NCI-H774 (cell line): Measurements from ENCODE around the gene FAM83C.

Experiments
- DNase-seq: peaks from one replicate; lab custom pipeline; 2025; lab: John Stamatoyannopoulos, UW

FAM83C gene

DNA sequence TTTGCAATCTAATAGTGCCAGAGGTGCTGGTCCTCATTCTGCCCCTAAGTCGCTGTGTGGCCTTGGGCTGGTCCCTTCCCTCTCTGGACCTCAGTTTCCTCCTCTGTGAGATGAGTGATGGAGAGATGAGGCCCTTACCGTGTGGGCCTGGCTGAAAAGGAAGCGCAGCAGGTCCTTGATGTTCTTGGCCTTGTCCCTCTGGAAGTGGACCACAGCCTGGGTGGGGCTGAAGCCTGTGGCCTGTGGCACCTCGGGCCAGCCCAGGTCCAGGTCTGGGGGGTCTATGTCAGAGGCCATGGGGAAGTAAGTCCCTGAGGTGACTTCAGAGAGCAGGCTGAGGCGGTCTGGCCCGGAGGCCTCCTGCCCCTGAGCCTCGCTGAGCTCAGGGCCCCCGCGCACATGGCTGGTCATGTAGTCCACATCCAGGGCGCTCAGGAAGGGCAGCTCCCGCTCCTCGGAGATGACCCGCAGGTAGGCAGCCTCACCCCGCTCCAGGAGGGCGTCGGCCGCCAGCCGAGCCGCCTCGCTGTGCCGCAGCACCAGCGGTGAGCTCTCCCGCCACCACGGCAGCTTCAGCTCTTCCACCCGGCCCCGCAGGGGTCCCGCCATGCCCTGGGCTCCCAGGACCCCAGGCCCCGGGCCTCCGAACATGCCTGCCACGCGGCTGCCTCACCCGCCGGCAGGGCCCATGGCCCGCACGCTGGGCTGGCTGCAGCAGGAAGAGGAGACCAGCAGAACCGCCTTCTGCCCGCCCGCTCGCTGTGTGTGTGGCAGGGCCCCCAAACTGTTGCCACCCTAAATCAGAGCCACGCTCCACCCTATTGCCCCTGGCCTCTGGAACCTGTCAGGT lies at the start of gene FAM83C:
Gene FAM83C, minus strand, starts transcription at position 772 of the 850 bp plus-strand sequence. Its CDS starts 121 bp downstream, at position 651.
- no peak for DNase-seq

DNA sequence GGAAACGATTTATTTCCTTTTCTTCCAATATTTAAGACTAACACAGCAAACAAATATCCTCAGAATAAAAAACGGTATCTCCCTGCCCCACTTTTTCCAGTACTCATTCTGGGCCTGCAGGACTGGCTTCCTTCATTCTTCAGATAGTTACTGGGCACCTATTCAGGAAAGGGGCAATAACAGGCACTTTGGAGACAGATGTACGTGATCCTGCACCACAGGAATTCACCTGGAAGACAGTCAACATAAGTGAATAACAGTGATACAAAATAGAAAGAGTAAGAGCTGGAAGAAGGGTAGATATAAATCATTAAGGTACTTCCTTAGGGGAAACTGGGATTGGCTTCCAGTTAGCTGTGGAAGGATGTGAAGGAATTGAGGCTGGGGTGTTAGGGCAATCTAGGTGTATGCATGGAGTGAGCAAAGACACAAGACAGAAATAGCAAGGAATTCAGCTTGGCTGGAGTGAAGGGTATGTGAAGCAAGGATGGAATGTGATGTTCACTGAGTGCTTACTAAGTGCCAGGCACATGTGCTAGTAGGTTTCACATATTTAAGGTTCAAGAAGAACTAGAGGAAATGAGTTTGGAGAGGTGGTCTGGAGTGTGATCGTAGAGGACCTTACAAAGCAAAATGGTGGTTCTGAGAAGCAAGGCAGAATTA lies 49.3 kb upstream of the FAM83C start:
- DNase-seq = no peak

DNA sequence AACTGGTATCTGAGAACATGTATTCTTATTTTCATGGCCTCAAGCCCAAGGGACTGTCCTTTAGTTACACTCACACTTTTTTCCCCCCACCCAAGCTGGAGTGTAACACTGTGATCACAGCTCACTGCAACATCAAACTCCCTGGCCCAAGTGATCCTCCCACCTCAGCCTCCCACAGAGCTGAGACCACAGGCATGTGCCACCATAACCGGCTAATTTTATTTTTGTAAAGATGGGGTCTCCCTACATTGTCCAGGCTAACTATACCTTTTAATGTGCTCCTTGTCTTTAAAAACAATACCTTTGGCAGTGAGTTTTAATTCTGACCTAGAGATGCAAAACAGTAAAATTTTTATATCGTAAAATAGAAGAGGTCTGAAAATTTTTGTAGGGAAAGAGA lies 48.2 kb upstream of the FAM83C start:
- no peak for DNase-seq

DNA sequence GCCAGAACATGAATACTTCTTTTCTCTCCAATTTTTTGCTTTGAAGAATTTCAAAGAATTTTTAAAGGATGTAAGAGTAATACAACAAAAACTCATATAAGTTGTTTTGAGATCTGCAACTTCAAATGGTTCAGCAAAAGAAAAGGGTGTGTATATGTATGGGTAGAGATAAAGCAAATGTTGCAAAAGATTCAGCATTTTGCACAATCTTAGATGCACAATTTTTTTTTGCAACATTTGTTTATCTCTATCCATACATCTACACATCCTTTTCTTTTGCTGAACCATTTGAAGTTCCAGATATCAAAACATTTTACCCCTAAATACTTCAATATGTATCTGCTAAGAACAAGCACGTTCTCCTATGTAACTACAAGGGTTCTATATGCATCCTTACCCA lies 47.4 kb upstream of the FAM83C start:
- no peak for DNase-seq

DNA sequence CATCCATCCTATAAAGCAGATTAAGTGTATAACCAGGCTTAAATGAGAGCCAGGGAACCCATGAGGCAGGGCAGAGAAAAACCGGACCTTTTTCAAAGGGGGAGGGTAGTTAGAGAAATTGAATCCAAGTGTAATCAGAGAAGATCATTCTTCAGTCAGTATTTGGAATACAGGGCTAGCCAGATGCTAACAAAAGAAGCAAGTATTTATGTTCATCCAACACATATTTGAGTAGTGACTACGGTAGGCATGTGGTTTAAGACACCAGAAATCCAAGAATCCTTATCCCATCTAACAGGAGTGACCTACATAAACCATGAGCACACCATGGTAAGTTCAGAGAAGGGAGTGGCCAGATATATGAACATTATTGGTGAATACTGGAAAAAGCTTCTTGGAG lies 46.8 kb upstream of the FAM83C start:
- no peak for DNase-seq

DNA sequence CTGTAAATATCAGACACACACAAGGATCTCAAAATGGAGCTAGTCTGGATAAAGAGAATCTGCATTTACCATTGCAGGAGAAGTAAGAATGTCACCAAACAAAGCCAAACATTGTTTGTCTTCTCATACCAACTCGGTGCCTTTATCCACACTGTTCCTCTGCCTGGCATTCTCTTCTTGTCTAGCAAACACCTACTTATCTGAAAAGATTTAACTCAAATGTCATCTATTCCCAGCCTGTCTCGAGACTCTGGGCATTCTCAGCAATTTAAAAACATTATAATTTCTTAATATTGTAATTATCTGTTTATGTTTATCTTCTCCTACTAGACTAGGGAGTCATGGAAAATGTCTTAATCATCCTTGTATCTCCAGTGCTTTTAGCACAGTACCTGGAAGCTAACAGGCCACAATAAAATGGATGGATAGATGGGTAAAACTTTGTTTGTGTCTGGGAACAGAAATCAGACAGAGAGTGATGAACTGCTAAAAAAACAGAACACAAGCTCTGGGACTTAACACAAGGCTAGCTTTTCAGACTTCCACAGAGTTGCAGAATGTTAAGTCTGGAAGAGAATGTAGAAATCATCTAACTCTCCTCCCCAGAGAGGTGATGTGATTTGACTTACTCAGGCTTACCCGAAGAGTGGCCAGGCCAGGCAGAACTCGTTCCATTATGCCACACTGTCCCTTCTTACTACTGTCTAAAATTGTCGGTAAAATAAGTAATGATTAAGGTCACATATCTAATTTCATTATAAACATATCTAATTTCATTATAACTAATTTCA lies 42.3 kb upstream of the FAM83C start:
- DNase-seq = no peak

DNA sequence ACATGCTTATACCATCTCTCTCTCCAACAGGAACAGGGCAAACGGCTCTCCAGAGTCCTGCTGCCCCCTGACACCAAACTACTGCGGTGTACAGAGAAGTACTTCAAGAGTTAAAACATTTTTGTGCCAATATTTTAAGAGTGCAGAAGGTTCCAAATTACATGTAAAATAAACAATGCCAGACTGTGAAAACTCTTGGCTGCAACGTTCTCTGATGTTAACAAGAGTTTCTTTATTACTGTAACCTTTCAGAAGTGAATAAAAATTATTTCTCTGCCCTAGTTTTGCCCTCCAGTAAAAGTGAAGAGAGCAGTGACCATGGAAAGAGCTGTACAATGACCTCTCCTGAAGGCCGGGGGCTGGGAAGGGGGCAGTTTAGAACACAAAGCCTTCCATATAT lies 41.4 kb upstream of the FAM83C start:
- DNase-seq = no peak

DNA sequence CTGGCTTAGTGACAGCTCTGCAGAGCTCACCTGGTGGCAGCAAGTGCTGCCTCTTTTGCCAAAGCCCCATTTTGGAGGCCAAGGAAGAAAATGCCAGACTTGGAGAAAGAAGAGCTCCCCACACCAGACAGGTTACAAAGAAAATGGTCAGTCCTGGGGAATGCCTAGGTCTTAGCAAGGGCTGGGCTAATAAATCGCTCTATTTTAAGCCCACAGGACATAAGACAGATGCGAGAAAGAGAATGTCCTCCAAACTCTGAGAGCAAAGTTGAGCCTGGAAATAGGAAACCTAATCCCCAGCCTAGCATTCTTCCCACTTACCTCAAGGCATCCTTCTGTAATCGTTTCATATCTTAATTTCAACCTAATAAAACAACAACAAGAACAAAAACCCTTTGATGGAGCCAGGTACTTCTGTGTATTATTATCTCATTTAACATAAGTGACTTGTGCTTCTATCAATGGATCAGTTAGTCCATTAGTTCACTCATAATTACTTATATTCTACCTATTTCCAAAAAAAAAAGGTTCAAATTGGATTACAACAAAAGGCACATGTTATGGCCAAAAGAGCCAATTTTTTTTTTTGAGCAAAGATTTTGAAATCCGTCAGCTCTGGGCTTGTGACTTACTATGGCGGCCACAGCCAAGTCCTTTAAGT lies 40.4 kb upstream of the FAM83C start:
- DNase-seq = no peak

DNA sequence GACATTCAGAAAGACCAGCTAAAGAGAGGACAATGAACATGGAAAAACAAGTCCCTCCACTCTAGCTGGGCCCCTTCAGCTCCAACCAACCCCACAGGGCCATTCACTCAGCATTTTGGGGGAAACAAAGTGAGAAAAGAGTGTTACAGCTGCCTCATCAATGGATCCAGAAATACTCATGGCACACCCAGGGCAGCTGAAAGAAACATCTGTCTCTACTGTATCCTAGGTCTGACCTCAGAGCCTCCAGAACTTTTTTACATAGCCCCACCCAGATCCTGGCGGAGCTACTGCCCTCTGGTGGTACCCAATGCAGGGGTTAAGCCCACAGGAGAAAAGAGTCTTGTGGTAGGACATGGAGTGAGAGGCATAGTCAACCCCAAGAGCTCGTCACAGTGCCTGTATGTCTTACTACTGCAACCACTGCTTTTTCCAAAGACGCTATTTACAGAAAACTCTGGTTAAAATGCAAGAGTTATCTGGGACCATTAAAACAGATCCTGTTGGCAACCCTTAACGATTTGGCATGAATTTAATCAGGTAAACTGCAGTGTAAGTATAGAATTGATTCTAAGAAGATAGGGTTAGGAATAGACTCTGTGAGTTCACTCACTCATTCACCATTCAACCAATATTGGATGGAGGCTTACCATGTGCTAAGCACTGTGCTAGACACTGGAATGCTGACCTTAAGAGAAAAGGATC lies 37.4 kb upstream of the FAM83C start:
- no peak for DNase-seq

DNA sequence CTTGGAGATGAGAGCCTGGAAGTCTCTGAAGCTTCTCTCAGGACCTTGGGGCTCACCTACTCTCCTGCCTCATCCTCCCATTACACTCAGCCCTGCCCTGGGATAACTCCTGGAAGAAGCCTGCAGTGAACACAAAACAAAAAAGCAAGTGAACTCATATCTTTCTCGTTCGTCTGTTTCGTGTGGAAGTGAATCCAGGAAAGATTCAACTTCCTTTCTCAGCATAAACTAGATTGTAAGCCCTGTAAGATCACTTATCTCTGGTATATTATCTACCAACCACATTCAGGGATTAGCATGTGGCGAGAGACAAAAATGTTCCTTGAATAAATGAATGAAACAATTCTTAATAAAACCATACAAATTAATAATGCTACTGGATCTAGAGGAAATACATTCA lies 36.5 kb upstream of the FAM83C start:
- no peak for DNase-seq

DNA sequence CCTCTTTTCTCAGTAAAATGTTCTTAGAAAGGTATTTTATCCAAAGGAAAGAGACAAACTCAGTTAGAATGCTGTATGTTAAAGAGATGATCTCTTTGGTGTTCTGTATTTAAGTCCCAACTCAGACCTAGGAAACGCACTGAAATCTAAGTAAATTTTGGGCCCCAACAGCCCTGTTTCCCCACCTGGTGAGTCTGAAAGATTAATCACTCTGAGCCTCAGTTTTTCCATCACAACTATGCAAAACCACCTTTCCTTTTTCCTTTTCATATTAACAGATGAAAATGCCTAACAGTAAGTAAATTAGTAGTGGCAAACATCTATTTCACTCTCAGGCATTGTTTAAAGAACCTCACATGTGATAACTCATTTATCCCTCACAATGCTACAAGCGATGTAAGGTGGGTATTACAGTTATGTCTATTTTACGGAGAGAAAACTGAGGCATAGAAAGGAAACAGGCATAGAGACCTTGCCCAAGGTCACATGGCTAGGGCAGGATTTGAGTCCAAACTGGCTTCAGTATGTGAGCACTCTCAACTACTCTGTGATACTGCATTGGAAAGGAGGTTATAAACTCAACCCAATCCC lies 36.0 kb upstream of the FAM83C start:
- DNase-seq = no peak

DNA sequence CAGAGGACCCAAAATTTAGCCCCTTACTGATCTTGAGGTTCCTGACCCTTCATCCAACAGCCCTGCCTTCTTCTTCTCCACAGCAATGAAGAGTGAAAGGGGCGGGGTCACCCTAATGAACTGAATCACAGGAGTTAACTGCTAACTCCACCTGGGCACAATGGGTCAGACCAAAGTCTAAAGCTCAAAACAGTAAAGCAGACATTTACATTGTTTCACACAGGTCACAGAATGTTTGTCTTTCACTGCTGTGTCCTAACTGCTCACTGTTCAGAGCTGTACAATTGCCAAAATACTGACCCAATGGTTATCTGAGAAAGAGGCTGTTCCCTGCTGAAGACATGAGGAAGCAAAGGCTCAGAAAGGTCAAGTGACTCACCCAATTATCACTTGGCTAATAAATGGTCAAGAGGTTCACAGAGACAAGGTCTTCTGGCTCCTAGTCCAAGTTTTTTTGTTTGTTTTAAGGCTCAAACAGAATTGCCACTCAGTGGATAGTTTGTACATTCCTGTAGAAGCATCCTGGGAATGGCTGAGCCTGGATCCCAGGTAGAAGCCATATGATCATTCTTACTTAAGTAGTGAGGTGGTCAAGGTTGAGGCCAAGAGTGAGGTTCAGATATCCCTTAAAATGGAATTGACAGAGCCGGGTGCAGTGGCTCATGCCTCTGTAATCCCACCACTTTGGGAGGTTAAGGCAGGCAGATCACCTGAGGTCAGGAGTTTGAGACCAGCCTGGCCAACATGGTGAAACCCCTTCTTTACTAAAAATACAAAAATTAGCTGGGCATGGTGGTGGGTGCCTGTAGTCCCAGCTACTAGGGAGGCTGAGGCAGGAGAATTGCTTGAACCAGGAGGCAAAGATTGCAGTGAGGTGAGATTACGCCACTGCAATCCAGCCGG lies 35.1 kb upstream of the FAM83C start:
- DNase-seq = no peak

DNA sequence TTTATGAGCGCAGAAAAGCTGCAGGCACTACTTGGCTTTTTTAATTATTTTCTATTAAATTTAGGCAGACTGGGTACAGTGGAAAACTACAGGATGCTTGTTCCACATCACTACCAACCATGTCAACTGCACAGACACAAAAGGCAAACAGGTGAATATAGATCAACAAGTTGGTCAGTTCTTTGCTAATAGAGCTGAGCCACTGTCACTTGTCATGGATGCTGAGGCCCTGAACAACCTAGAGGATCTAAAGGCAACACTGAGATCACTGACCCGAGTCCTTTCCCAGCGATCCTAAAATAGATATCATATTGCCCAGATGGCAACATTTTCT lies 34.5 kb upstream of the FAM83C start:
- DNase-seq = no peak

DNA sequence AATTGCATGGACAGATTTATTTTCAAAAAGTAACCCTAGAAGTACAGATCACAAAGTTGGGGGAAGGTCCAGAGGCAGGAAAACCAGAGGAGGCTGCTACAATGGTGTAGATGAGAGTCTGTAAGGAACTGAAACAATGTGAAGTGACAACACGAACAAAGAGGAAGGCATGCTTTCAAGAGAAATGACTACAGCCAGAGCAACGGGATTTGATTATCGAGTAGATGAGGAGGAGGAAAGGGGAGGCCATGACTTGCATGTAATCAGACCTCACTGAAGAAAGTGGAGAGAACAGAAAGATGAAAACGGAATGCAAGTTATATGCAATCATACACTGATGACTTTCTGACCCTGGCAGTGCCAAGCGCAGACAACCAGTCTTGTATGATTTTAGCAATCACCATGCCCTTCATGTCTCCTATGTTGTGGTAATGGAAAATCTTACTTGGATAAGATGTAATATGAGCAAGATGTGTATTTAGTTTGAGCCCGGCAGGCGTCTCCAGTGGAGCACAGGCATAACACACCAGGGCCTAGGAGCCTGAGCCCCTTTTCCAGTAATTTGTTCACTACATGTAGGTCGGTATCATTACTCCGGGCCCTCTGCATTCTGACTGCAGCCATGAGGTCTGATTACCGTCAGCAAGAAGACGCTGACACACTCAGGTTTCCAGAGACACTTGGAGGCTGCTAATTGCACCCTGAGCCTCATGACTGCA lies 34.0 kb upstream of the FAM83C start:
- DNase-seq = no peak

DNA sequence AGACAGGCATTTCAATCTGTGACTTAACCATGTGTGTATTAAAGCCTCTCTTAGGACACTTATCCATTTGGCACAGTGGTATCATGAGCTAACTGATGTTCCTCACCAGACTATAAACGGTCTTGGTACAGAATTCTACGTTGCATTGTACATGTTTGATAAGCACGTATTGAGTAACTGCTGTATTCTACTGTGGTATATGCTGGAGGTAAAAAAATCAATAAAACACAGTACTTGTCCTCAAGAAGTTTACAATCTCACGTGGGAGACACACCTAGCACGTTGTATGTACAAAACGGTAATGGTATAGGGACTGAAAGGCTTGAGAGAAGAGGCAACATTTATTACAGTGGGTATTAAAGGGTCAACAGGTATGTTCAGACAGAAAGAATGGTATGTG lies 33.2 kb upstream of the FAM83C start:
- DNase-seq = no peak

DNA sequence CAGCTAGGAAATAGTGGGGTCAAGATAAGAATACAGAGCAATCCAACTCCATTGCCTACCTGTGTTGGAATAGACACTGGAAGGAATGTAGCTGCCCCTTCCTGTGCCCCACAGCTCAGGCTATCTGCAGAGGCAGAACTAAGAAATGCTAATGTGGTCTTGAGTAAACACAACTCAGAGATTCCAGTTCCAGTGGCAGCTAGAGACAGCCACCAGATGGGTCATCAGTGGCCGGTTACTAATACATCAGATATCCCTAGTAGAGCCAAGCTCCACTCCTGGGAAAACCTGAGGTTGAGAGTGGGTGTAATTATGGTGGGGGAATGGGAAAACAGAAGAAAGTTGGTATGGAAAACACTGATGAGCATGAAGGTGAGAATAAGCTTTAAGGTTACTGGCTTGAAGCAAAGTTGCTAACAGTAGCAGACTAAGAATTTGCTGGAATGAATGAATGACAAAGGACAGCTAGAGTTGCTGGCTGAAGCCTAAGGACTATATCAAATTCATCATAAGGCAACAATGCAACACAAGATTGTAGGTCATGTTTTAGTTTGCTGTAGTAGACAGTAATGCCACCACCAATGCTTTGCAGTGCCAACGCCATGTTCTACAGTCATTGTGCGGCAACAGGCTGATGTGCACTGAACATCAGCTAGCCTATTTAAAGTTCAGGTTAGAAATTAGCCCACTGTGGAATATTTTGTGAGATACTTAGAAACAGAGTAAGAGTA lies 28.3 kb upstream of the FAM83C start:
- DNase-seq = no peak

DNA sequence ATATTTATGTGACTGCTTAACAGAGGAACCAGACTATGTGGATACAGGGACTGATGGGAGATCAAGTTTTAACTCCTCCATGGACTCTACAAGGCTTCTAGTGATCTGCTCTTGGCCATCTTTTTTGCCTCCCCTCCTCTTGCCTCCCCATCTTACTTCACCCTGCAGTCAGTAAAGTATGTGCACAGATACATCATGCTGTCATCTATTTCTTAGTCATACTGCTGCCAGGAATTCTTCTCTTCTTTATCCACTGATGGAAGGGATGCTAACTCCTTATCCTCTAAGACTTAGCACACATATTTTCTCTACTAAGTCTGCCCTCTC lies 27.6 kb upstream of the FAM83C start:
- DNase-seq = no peak

DNA sequence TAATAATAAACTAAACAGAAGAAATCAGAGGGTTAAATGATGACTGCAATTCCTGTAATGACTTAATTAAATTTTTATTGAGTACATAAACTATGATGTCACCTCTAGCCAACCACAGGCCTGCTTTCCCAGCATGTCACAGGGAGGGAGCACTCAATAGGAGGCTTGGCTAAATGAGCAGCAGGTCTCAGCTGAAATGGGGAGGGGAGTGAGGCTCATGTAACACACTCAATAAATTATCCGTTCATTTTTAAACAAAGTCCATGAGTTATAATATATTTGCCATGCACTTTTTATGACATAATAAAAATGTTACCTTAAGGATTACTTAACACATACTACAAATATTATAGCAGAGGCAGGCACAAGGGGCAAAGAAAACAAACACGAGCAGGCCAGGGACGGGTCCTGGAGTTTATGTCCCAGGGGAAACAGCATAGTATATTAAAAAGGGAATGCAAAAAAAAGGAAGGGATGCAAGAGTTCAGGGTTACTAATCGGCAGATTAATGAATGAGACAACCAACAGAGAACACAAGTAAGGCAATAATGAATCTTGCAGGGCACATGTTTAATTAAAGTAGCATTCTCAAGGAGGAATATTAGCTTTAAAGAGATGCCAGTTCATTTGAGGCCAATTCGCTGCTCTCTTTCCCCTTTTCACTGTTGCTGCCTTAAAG lies 27.1 kb upstream of the FAM83C start:
- DNase-seq = no peak
